Duodenal mucosa (tissue), 2 donors: ENCODE measurements around the gene GPSM1.
"Not testable (repeated sequence)": the region's sequence is repeated elsewhere in the genome, so short reads cannot be mapped to it uniquely, and the experiment has no call there.

Experiments used
- H3K27ac ChIP-seq: one replicate; pipeline ENCODE4 v1.7.0; 2013; ENCODE audit warnings: low read depth, low read length
- H3K27me3 ChIP-seq, 2 donors: one replicate each; pipeline ENCODE4 v1.7.0; 2013; ENCODE audit warnings: low read length in 2 of 2, control low read depth in 1 of 2; ENCODE audit not compliant: insufficient read depth in 2 of 2, control insufficient read depth in 1 of 2
- H3K36me3 ChIP-seq, 2 donors: one replicate each; pipeline ENCODE4 v1.7.0; 2013; ENCODE audit warnings: low read length in 2 of 2, control low read depth in 1 of 2; ENCODE audit not compliant: insufficient read depth in 2 of 2, control insufficient read depth in 1 of 2
- H3K4me1 ChIP-seq, 2 donors: one replicate each; pipeline ENCODE4 v1.7.0; 2013; ENCODE audit warnings: low read length in 2 of 2, control low read depth in 1 of 2; ENCODE audit not compliant: insufficient read depth in 2 of 2, control insufficient read depth in 1 of 2
- H3K4me3 ChIP-seq, 2 donors: one replicate each; pipeline ENCODE4 v1.7.0; 2013; ENCODE audit warnings: low read length in 2 of 2, low read depth in 1 of 2
- H3K9ac ChIP-seq, 2 donors: one replicate each; pipeline ENCODE4 v1.7.0; 2013; ENCODE audit warnings: low read length in 2 of 2, low read depth in 1 of 2
- H3K9me3 ChIP-seq, 2 donors: one replicate each; pipeline ENCODE4 v1.7.0; 2013; ENCODE audit warnings: low read length in 2 of 2, control low read depth in 1 of 2; ENCODE audit not compliant: control insufficient read depth in 1 of 2

GPSM1 gene

DNA sequence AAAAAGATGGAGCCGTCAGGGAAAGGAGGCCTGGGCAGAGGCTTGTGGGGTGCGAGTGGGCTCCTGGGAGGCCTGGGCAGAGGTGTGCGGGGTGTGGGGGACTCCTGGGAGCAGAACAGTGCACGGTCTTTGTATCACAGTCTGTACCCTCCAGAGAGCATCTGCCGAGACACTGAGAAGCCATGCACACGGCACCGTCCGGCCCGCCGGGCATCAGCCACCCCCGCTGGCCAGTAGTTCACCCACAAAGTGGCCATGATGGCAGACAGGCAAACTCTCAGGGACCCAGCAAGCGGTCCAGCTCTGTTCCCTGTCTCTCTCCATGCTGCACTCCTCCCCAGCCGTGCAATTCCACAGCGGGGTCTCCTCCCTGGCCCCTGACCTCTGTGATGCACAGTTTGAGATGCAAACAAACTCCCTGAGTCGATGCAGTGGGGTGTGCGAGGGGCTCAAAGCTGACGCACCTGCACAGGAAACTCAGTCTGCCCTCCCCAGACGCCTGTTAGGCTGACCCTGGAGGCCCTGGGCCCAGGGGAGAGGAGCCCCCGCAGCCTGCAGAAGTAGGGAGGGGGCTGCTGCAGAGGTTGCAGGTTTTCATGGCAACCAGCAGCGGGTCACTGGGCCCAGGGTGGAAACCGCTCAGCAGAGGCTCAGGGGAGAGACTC, 9.1 kb upstream of the GPSM1 start:
- Histone ChIP-seq H3K9ac (no peak overlapping the region), H3K27me3 (peaks cover 0 to 10% of the 10 kb centered on the region in 2 donors), H3K4me1 (no peaks in the 10 kb centered on the region), H3K9me3 (peaks cover 7 to 10% of the 10 kb centered on the region in 2 donors), H3K27ac (no peak overlapping the region), H3K4me3 (no peak overlapping the region), H3K36me3 (no peaks in the 10 kb centered on the region)

- H3K4me1 ChIP-seq = no peaks in the 10 kb centered on the region
- no peak overlapping the region for H3K4me3 ChIP-seq
- peaks cover 4 to 14% of the 10 kb centered on the region in 2 donors for H3K27me3 ChIP-seq
- H3K36me3 ChIP-seq = no peaks in the 10 kb centered on the region
- no peak overlapping the region for H3K27ac ChIP-seq
- no peak overlapping the region for H3K9ac ChIP-seq
- peaks cover 7 to 10% of the 10 kb centered on the region in 2 donors for H3K9me3 ChIP-seq
Measured at GRCh38 chr9:136318776-136319241, 8.5 kb upstream of the GPSM1 start.

DNA sequence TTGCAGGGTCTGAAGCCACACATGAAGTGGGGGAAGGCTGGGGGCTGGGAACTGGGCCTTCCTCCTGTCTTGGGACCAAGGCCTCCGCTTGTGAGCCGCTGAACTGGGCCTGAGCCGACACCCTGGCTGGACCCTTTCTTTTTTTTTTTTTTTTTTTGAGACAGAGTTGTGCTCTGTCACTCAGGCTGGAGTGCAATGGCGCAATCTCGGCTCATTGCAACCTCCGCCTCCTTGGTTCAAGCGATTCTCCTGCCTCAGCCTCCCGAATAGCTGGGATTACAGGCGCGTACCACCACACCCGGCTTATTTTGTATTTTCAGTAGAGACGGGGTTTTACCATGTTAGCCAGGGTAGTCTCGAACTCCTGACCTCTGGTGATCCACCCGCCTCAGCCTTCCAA, 8.1 kb upstream of the GPSM1 start:
- not testable (repeated sequence) for H3K9ac ChIP-seq, H3K27ac ChIP-seq, H3K4me1 ChIP-seq, H3K36me3 ChIP-seq, H3K4me3 ChIP-seq
- Histone ChIP-seq H3K9me3 (peaks cover 7 to 10% of the 10 kb centered on the region in 2 donors), H3K27me3 (peaks cover 5 to 14% of the 10 kb centered on the region in 2 donors)

DNA sequence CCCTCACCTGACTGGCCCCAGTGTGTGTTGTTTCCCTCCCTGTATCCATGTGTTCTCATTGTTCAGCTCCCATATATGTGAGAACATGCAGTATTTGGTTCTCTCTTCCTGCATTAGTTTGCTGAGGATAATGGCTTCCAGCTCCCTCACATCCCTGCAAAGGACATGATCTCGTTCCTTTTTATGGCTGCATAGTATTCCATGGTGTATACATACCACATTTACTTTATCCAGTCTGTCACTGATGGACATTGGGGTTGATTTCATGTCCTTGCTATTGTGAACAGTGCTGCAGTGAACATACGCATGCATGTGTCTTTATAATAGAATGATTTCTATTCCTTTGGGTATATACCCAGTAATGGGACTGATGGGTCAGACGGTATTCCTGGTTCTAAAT, 7.4 kb upstream of the GPSM1 start:
- H3K27ac ChIP-seq, H3K9ac ChIP-seq, H3K4me1 ChIP-seq, H3K4me3 ChIP-seq, H3K36me3 ChIP-seq, H3K9me3 ChIP-seq: not testable (repeated sequence)
- H3K27me3 ChIP-seq = peaks cover 5 to 14% of the 10 kb centered on the region in 2 donors

GRCh38 chr9:136320972-136321371, 6.4 kb upstream of the GPSM1 start:
- H3K36me3 ChIP-seq, H3K27ac ChIP-seq, H3K9ac ChIP-seq, H3K4me1 ChIP-seq, H3K9me3 ChIP-seq, H3K4me3 ChIP-seq: not testable (repeated sequence)
- H3K27me3 ChIP-seq = peaks cover 5 to 18% of the 10 kb centered on the region in 2 donors

DNA sequence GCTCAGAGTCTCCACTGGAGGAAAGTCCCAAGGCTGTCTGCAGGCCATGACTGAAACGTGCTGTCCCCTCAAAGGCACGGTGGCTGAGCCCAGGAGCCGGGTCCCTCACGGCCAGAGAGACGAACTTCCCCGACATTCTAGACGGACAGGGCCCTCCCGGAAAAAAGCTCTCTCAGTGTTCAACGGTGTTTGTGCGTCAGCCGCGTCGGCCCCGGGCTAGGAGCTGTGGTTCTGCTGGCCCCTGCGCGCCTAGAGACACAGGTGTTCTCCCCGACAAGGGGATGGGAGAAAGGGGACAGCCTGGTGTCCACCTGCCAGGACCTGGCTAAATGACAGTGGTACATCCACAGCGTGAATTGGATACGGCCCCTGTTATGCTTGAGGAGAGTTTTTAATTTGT, 5.8 kb upstream of the GPSM1 start:
- no peaks in the 10 kb centered on the region for H3K36me3 ChIP-seq
- no peak overlapping the region for H3K27ac ChIP-seq
- no peak overlapping the region for H3K9ac ChIP-seq
- H3K4me3 ChIP-seq = no peak overlapping the region
- H3K27me3 ChIP-seq = peaks cover 5 to 18% of the 10 kb centered on the region in 2 donors
- H3K4me1 ChIP-seq = peaks cover 0 to 3% of the 10 kb centered on the region in 2 donors
- no peaks in the 10 kb centered on the region for H3K9me3 ChIP-seq

- H3K4me1 ChIP-seq = peaks cover 0 to 7% of the 10 kb centered on the region in 2 donors
- no peak overlapping the region for H3K27ac ChIP-seq
Measured at GRCh38 chr9:136322756-136323330, 4.5 kb upstream of the GPSM1 start.

GRCh38 chr9:136323371-136323789, 4.0 kb upstream of the GPSM1 start:
- H3K27ac ChIP-seq = no peak overlapping the region
- H3K27me3 ChIP-seq = peaks cover 5 to 22% of the 10 kb centered on the region in 2 donors
- H3K9ac ChIP-seq = no peak overlapping the region
- H3K36me3 ChIP-seq = no peaks in the 10 kb centered on the region
- H3K9me3 ChIP-seq = no peaks in the 10 kb centered on the region
- peaks cover 0 to 12% of the 10 kb centered on the region in 2 donors for H3K4me1 ChIP-seq
- H3K4me3 ChIP-seq = no peak overlapping the region

More at GRCh38 chr9:136322756-136323330, 4.5 kb upstream of the GPSM1 start:
- no peak overlapping the region for H3K9ac ChIP-seq
- no peak overlapping the region for H3K4me3 ChIP-seq
- no peaks in the 10 kb centered on the region for H3K36me3 ChIP-seq
- peaks cover 5 to 18% of the 10 kb centered on the region in 2 donors for H3K27me3 ChIP-seq
- H3K9me3 ChIP-seq = no peaks in the 10 kb centered on the region

DNA sequence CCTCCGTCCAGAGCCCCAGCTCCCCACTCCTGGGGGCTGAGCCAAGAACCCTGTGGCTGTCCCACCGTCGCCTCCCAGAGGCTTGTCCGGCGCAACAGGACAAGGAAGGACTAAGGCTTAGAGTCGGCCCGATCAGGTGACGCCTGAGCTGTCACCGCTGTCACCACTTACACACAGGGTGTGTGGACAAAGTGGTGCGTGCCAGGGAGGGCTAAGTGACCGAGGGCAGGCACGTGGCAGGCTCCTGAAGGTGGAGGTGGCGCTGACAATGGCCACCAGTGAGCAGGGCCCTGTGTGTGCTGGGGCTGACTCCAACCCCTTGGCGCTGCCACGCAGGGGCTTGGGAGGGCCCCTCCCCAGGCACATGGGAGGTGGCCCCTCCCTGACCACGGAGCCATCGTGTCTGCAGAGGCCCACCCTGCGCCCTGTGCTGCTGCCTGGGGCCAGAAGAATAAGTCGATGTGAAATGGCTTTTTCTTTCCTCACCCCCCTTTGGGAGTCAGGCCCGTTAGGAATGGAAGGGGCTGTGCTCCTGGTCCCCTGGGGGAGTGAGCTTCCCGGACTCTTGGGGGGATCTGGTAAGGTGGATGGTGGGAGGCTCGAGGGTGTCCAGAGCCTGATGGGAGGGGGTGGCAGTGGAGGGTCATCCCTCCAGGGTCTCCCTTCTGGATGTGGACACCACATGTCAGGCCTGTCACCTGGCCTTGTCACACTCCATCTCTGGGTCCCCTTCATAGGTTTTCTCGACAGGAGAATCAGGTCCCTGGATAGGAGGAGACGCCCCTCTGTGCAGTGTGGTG, 2.6 kb upstream of the GPSM1 start:
- peaks cover 0 to 18% of the 10 kb centered on the region in 2 donors for H3K4me1 ChIP-seq
- H3K9ac ChIP-seq = no peak overlapping the region
- H3K27ac ChIP-seq = no peak overlapping the region
- no peaks in the 10 kb centered on the region for H3K36me3 ChIP-seq
- no peaks in the 10 kb centered on the region for H3K9me3 ChIP-seq
- peaks cover 5 to 22% of the 10 kb centered on the region in 2 donors for H3K27me3 ChIP-seq
- no peak overlapping the region for H3K4me3 ChIP-seq

- Histone ChIP-seq H3K27ac (no peak overlapping the region), H3K9ac (no peak overlapping the region), H3K27me3 (peaks cover 5 to 22% of the 10 kb centered on the region in 2 donors), H3K4me1 (peaks cover 0 to 18% of the 10 kb centered on the region in 2 donors), H3K4me3 (no peak overlapping the region), H3K36me3 (no peaks in the 10 kb centered on the region), H3K9me3 (no peaks in the 10 kb centered on the region)
Measured at GRCh38 chr9:136325358-136325757, 2.0 kb upstream of the GPSM1 start.
